GM23248 (cell line): ENCODE data around the gene CDCA7. TPM values are rescaled to one million over a fixed set of nuclear protein-coding genes. Genes with fewer than 3 reads are reported as not detected.

Experiments
- DNase-seq: peaks from one replicate; pipeline ENCODE4 v3.0.0-alpha.2; 2015
- H2AFZ ChIP-seq: fragments of 200-600 bp; sonication (generic); 2 replicates; pipeline ENCODE4 v1.6.1; 2016; ENCODE audit warnings: antibody characterized with exemption
- H3F3A ChIP-seq: fragments of 200-600 bp; sonication (generic); 2 replicates; pipeline ENCODE4 v1.6.1; 2016; ENCODE audit warnings: mild to moderate bottlenecking, antibody characterized with exemption, mixed run types; ENCODE audit not compliant: insufficient read depth
- H3K27ac ChIP-seq: fragments of 200-600 bp; sonication (generic); 2 replicates; pipeline ENCODE4 v1.5.1; 2016; ENCODE audit warnings: mild to moderate bottlenecking
- H3K27me3 ChIP-seq: fragments of 200-600 bp; sonication (generic); replicated peaks from 2 replicates; pipeline ENCODE4 v1.6.1; 2016; ENCODE audit warnings: mild to moderate bottlenecking; ENCODE audit not compliant: insufficient read depth
- H3K36me3 ChIP-seq: fragments of 200-600 bp; sonication (generic); 2 replicates; pipeline ENCODE4 v1.6.1; 2016; ENCODE audit warnings: low read depth, mild to moderate bottlenecking
- H3K4me1 ChIP-seq: fragments of 200-600 bp; sonication (generic); 2 replicates; pipeline ENCODE4 v1.6.1; 2016; ENCODE audit warnings: mild to moderate bottlenecking; ENCODE audit not compliant: insufficient read depth
- H3K4me2 ChIP-seq: fragments of 200-600 bp; sonication (generic); one replicate; pipeline ENCODE4 v1.6.1; 2016; ENCODE audit warnings: mild to moderate bottlenecking; ENCODE audit not compliant: unreplicated experiment
- H3K4me3 ChIP-seq: fragments of 200-600 bp; sonication (generic); 2 replicates; pipeline ENCODE4 v1.5.1; 2016; ENCODE audit warnings: mild to moderate bottlenecking
- H3K79me2 ChIP-seq: fragments of 200-600 bp; sonication (generic); 2 replicates; pipeline ENCODE4 v1.6.1; 2016; ENCODE audit warnings: mild to moderate bottlenecking; ENCODE audit not compliant: insufficient read depth
- H3K9ac ChIP-seq: fragments of 200-600 bp; sonication (generic); 2 replicates; pipeline ENCODE4 v1.6.1; 2016; ENCODE audit warnings: mild to moderate bottlenecking
- H3K9me2 ChIP-seq: fragments of 200-600 bp; sonication (generic); 2 replicates; pipeline ENCODE4 v1.6.1; 2016; ENCODE audit warnings: mixed run types, mild to moderate bottlenecking, moderate library complexity; ENCODE audit not compliant: insufficient read depth
- H3K9me3 ChIP-seq: fragments of 200-600 bp; sonication (generic); one replicate; pipeline ENCODE4 v1.6.1; 2017; ENCODE audit warnings: low read depth
- H4K20me1 ChIP-seq: fragments of 200-600 bp; sonication (generic); 2 replicates; pipeline ENCODE4 v1.6.0; 2016; ENCODE audit not compliant: insufficient read depth
- EZH2 ChIP-seq: fragments of 200-600 bp; sonication (generic); IDR thresholded peaks from 2 replicates; pipeline ENCODE4 v1.6.1; 2018; ENCODE audit warnings: antibody characterized with exemption, mild to moderate bottlenecking; ENCODE audit not compliant: insufficient read depth, poor library complexity, severe bottlenecking
- EZH2phosphoT487 ChIP-seq: fragments of 200-600 bp; sonication (generic); IDR thresholded peaks from 2 replicates; pipeline ENCODE4 v1.6.1; 2018; ENCODE audit warnings: antibody characterized with exemption, moderate library complexity, mild to moderate bottlenecking, low read depth; ENCODE audit not compliant: insufficient read depth
- WGBS, 2 experiments: methylation state at CpG; one replicate each; pipeline ENCODE4 v1.1.6; 2015 to 2017; ENCODE audit warnings: low lambda C conversion rate in 2 of 2, low coverage in 1 of 2; ENCODE audit errors: missing lambda C conversion rate in 2 of 2; 5-methylcytosine and 5-hydroxymethylcytosine counted together
- in situ Hi-C: fragments of 300-500 bp; cut with MboI; formaldehyde crosslinking; loops from 2 replicates; pipeline ENCODE4 v1.15.0; 2020
- polyA plus RNA-seq: library from polyadenylated mRNA; unstranded; fragments of >200 nt; fragmentation: Nextera tagmentation; extraction: Ambion mirVana; gene quantifications from 2 replicates; pipeline ENCODE4 v1.2.1, GENCODE V29; 2016
- total RNA-seq: library from RNA; depleted of rRNA; stranded (reverse); fragments of >200 nt; shearing (Covaris generic); gene quantifications from 2 replicates; pipeline ENCODE4 v1.2.3, GENCODE V29; 2014

Gene CDCA7
- total and polyA plus RNA-seq, 2 experiments from 2014 or later = 3.0 to 3.2 TPM

DNA sequence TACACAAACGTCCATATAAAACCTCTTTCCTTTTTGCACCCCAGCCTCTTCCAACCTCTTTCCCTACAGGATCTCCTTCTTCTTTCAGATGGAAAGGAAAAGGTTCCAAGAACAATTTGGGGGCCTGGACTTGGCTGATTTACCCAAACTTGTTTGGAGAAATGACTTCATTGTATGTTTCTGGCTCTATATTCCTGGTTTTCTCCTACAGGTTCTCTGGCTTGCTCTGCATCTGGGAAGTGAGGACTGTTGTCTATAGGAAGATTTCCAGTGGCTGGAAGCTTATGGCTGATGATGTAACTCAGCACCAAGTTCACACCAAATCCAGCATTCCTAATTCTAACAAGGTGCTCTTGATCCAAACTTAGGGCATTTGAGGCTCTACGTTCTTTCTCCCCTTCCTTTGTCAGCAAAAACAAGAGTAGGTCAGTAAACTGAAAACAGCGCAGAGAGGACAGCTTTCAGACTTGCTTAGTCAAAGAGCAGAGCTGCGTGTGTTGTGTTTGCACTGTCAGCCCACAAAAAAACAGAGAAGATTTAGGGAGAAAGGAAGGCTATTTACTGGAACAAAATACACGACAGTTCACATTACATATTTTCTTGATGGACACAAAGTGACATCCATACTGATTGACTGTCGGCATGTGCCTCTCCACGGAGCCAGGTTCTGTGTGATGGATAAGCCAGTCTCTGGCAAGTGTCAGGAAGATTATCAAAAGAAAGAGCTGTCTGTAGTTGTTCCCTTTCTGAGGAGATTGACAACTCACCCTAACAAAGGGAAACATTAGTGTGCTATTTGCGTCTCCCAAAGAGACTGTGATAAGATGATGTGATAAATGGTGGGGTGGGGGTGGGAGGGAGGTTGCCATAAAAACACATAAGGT lies 39.7 kb downstream of the CDCA7 start:
- Histone ChIP-seq H3F3A (no peaks in the 10 kb centered on the region), H3K27me3 (peaks cover 4% of the 10 kb centered on the region; the same call in 1 of the 2 replicates), H3K4me3 (no peak overlapping the region), H3K36me3 (no peaks in the 10 kb centered on the region), H3K79me2 (no peaks in the 10 kb centered on the region), H3K4me1 (no peaks in the 10 kb centered on the region), H3K9me2 (no peaks in the 10 kb centered on the region), H3K9me3 (no peaks in the 10 kb centered on the region), H4K20me1 (no peaks in the 10 kb centered on the region), H3K27ac (no peak overlapping the region), H2AFZ (no peak overlapping the region), H3K4me2 (no peak overlapping the region), H3K9ac (no peak overlapping the region)
- no peak for DNase-seq
- in situ Hi-C loops = no loop called here
- WGBS, 2 experiments = 58 to 59% methylated on average over 8 of the region's 8 CpGs
- no peak for TF ChIP-seq EZH2phosphoT487
- no peak for TF ChIP-seq EZH2

- H3K27ac ChIP-seq = no peak overlapping the region
- H4K20me1 ChIP-seq = no peaks in the 10 kb centered on the region
- TF ChIP-seq EZH2phosphoT487 (no peak), EZH2 (no peak)
- H3K9me2 ChIP-seq = no peaks in the 10 kb centered on the region
- no peaks in the 10 kb centered on the region for H3K9me3 ChIP-seq
- peaks cover 16% of the 10 kb centered on the region for H3K27me3 ChIP-seq
- DNase-seq = no peak
- no peaks in the 10 kb centered on the region for H3K4me1 ChIP-seq
- H3K79me2 ChIP-seq = no peaks in the 10 kb centered on the region
- no peak overlapping the region for H3K4me2 ChIP-seq
- no peak overlapping the region for H3K4me3 ChIP-seq
- no peak overlapping the region for H3K9ac ChIP-seq
- in situ Hi-C loops = no loop called here
- H2AFZ ChIP-seq = no peak overlapping the region
- WGBS, 2 experiments = 76 to 85% methylated on average over 16 of the region's 16 CpGs
- H3F3A ChIP-seq = no peaks in the 10 kb centered on the region
- no peaks in the 10 kb centered on the region for H3K36me3 ChIP-seq
Observed at GRCh38 chr2:173395567-173396351, 41.1 kb downstream of the CDCA7 start.

- DNase-seq = no peak
- Histone ChIP-seq H3K27me3 (peaks cover 26% of the 10 kb centered on the region), H3K9me3 (no peaks in the 10 kb centered on the region), H3K79me2 (no peaks in the 10 kb centered on the region), H4K20me1 (no peaks in the 10 kb centered on the region), H3F3A (no peaks in the 10 kb centered on the region), H3K9me2 (no peaks in the 10 kb centered on the region), H3K4me1 (no peaks in the 10 kb centered on the region), H3K9ac (no peak overlapping the region), H2AFZ (no peak overlapping the region), H3K27ac (no peak overlapping the region), H3K4me2 (no peak overlapping the region), H3K36me3 (no peaks in the 10 kb centered on the region), H3K4me3 (no peak overlapping the region)
- WGBS, 2 experiments = 66 to 68% methylated on average over 4 of the region's 4 CpGs
- no peak for TF ChIP-seq EZH2phosphoT487
- no peak for TF ChIP-seq EZH2
- in situ Hi-C loops = no loop called here
Observed at GRCh38 chr2:173397539-173397938, 42.9 kb downstream of the CDCA7 start.

DNA sequence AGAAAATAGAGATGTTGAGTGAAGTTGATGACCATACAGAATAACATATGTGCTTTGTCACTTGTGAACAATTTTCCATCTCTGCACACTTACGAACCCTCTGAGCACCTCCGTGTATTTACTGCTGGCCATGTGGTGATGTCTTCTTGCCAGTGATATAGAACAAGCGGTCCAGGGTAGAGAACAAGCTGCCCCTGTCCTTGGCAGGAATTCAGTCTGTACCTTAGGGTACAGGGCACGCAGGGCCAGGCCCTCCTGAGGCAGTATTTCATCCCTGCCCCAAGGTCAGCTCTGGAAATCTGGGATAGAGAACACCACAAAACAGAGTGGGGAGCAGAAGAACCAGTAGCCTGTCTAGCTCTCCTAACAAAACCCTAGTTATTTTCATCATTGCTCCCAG lies 44.6 kb downstream of the CDCA7 start:
- Histone ChIP-seq H3K4me2 (no peak overlapping the region), H3K27ac (no peak overlapping the region), H3K36me3 (no peaks in the 10 kb centered on the region), H3K27me3 (peaks cover 38% of the 10 kb centered on the region), H3K79me2 (no peaks in the 10 kb centered on the region), H2AFZ (no peak overlapping the region), H3K9me3 (no peaks in the 10 kb centered on the region), H3K4me3 (no peak overlapping the region), H4K20me1 (no peaks in the 10 kb centered on the region), H3K9me2 (no peaks in the 10 kb centered on the region), H3K9ac (no peak overlapping the region), H3F3A (no peaks in the 10 kb centered on the region), H3K4me1 (no peaks in the 10 kb centered on the region)
- 71 to 74% methylated on average over 4 of the region's 4 CpGs for WGBS, 2 experiments
- no peak for DNase-seq
- TF ChIP-seq EZH2 = no peak
- no peak for TF ChIP-seq EZH2phosphoT487
- in situ Hi-C loops = no loop called here
